DOHH2 (cell line): ENCODE measurements around the gene PRKAB1.

Source experiments
- H3F3A ChIP-seq: fragments of 200-600 bp; sonication (generic), shearing (Covaris generic); 2 replicates; pipeline ENCODE4 v1.6.0; 2016; ENCODE audit warnings: antibody characterized with exemption, mild to moderate bottlenecking; ENCODE audit not compliant: control insufficient read depth, insufficient read depth
- H3K27ac ChIP-seq: fragments of 200-600 bp; sonication (generic); 2 replicates; pipeline ENCODE4 v1.5.1; 2014; ENCODE audit warnings: low read depth, mild to moderate bottlenecking, low read length, moderate library complexity
- H3K27me3 ChIP-seq: fragments of 200-600 bp; sonication (generic); 2 replicates; pipeline ENCODE4 v1.6.1; 2014; ENCODE audit warnings: mild to moderate bottlenecking, low read length, mixed read lengths; ENCODE audit not compliant: control insufficient read depth
- H3K36me3 ChIP-seq: fragments of 200-600 bp; sonication (generic); 2 replicates; pipeline ENCODE4 v1.6.1; 2014; ENCODE audit warnings: mild to moderate bottlenecking, low read length, moderate library complexity, mixed read lengths; ENCODE audit not compliant: control insufficient read depth
- H3K4me1 ChIP-seq: fragments of 200-600 bp; sonication (generic); 2 replicates; pipeline ENCODE4 v1.6.1; 2014; ENCODE audit warnings: mild to moderate bottlenecking, low read length, mixed read lengths; ENCODE audit not compliant: control insufficient read depth
- H3K4me2 ChIP-seq: fragments of 200-600 bp; sonication (generic); 2 replicates; pipeline ENCODE4 v1.6.0; 2014; ENCODE audit warnings: mild to moderate bottlenecking, low read length, moderate library complexity
- H3K4me3 ChIP-seq: fragments of 200-600 bp; sonication (generic); 2 replicates; pipeline ENCODE4 v1.5.1; 2014; ENCODE audit warnings: mild to moderate bottlenecking, low read length, mixed read lengths
- H3K79me2 ChIP-seq: fragments of 200-600 bp; sonication (generic); 2 replicates; pipeline ENCODE4 v1.6.1; 2014; ENCODE audit warnings: mild to moderate bottlenecking, low read length, mixed read lengths; ENCODE audit not compliant: control insufficient read depth
- H3K9me2 ChIP-seq: fragments of 200-600 bp; sonication (generic); replicated peaks from 2 replicates; pipeline ENCODE4 v1.6.1; 2014; ENCODE audit warnings: mild to moderate bottlenecking, low read length, mixed read lengths; ENCODE audit not compliant: control insufficient read depth
- H3K9me3 ChIP-seq: fragments of 200-600 bp; sonication (generic); 2 replicates; pipeline ENCODE4 v1.6.1; 2014; ENCODE audit warnings: antibody characterized with exemption, low read length, mixed read lengths; ENCODE audit not compliant: control insufficient read depth, insufficient read depth
- H4K20me1 ChIP-seq: fragments of 200-600 bp; sonication (generic); 2 replicates; pipeline ENCODE4 v1.6.0; 2014; ENCODE audit warnings: low read depth, mild to moderate bottlenecking, antibody characterized with exemption, low read length, moderate library complexity; ENCODE audit not compliant: control insufficient read depth, insufficient read depth
- EZH2phosphoT487 ChIP-seq: fragments of 200-600 bp; sonication (generic); IDR thresholded peaks from 2 replicates; pipeline ENCODE4 v1.6.1; 2017; ENCODE audit warnings: borderline replicate concordance, mild to moderate bottlenecking, antibody characterized with exemption, low read length, moderate library complexity, mixed read lengths
- TF ChIP-seq, protein P1 (sequence below): fragments of 200-600 bp; sonication (generic); IDR thresholded peaks from one replicate; pipeline ENCODE4 v1.5.1; 2014; ENCODE audit warnings: antibody characterized with exemption, mild to moderate bottlenecking, low read depth, low read length; ENCODE audit not compliant: poor library complexity, severe bottlenecking

The PRKAB1 gene

DNA sequence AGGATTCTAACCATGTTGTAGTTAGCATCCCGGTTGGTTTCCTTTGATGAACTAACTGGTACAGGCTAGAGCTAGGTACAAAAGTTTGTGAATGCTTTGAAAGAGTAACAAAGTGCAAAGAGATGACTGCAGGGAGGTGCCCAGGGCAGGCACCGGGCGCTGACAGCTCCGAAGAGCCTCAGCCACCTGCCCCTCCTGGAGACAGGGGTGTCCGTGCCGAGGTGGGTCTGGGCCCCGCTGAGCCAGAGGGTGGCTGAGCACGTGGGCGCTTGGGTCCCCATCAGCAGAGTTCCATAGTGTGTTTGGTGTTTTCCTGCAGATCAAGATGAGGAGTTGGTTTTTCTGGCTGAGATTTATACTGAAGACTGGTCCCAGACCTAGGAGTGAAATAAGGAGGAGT is 19.9 kb downstream of the PRKAB1 start:
- Histone ChIP-seq H3K9me3 (no peaks in the 10 kb centered on the region), H3K27ac (no peak overlapping the region), H4K20me1 (no peaks in the 10 kb centered on the region), H3K4me1 (peaks cover 6% of the 10 kb centered on the region), H3K36me3 (peaks cover 60% of the 10 kb centered on the region), H3K4me3 (no peak overlapping the region), H3K4me2 (no peak overlapping the region), H3K9me2 (no peaks in the 10 kb centered on the region), H3K79me2 (no peaks in the 10 kb centered on the region), H3F3A (no peaks in the 10 kb centered on the region; the same call in 1 of the 2 replicates), H3K27me3 (no peaks in the 10 kb centered on the region)
- TF ChIP-seq, protein P1, sequence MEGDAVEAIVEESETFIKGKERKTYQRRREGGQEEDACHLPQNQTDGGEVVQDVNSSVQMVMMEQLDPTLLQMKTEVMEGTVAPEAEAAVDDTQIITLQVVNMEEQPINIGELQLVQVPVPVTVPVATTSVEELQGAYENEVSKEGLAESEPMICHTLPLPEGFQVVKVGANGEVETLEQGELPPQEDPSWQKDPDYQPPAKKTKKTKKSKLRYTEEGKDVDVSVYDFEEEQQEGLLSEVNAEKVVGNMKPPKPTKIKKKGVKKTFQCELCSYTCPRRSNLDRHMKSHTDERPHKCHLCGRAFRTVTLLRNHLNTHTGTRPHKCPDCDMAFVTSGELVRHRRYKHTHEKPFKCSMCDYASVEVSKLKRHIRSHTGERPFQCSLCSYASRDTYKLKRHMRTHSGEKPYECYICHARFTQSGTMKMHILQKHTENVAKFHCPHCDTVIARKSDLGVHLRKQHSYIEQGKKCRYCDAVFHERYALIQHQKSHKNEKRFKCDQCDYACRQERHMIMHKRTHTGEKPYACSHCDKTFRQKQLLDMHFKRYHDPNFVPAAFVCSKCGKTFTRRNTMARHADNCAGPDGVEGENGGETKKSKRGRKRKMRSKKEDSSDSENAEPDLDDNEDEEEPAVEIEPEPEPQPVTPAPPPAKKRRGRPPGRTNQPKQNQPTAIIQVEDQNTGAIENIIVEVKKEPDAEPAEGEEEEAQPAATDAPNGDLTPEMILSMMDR: no peak
- no peak for TF ChIP-seq EZH2phosphoT487

DNA sequence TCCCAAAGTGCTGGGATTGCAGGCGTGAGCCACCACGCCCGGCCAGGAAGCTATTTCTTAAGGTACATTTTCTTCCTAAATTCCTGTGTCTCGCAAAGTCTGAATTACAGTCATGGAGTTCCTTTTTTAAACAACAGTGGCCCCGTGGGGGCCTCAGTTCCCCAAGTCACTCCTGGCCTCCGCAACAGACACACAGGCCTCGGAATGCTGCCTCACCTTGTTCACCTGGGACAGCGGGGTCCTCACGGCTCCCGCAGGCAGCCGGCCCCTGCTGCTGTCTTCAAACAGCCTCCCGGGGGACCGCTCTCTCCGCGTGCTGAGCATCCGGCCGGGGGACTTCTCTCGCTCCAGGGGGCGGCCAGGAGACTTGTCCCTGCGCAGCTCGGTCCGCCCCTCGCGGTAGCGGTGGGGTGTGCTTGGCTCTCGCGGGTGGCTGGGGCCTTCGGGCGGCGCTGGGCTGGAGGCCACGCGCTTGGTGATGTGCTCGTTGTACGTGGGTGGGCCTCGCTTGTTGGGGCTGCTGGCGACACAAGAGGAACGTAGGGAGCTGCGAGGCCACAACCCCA is 22.1 kb downstream of the PRKAB1 start:
- Histone ChIP-seq H3K4me1 (no peaks in the 10 kb centered on the region), H3K9me2 (no peaks in the 10 kb centered on the region), H3K4me2 (no peak overlapping the region)

DNA sequence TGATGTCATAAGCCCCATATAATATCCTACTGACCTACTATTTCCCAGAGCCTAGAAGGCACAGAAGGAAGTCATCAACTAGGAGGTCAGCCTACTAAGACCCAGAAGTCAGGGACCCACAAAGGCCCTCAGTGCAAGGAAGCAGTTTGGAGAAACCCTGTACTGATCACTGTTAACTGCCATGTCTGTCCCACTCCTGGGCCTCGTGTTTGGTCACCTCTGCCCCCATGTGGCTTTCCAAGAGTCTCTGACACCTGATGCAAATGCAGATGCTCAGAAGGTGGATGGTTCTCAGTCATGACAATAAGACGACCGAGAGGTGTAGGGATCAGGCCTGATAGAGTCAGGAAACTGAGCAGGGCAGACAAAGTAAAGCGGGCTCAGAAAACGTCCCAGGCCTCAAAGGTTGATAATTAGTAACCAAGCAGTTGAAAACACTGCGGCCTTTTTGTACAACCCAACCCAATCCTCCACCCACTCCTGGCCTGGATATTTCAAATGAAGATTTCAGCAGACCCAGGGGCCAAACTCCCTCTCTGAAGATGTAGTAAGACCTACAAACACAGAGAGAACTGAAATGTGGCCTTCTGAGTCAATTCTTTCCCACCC is 23.4 kb downstream of the PRKAB1 start:
- Histone ChIP-seq H3K9me3 (no peaks in the 10 kb centered on the region), H3K9me2 (no peaks in the 10 kb centered on the region), H3K27me3 (no peaks in the 10 kb centered on the region), H3K27ac (no peak overlapping the region), H4K20me1 (no peaks in the 10 kb centered on the region), H3K79me2 (no peaks in the 10 kb centered on the region), H3K4me3 (no peak overlapping the region), H3K36me3 (peaks cover 69% of the 10 kb centered on the region), H3F3A (no peaks in the 10 kb centered on the region), H3K4me2 (no peak overlapping the region), H3K4me1 (no peaks in the 10 kb centered on the region)
- TF ChIP-seq, protein P1: no peak
- no peak for TF ChIP-seq EZH2phosphoT487

More for the DNA sequence above, 22.1 kb downstream of the PRKAB1 start:
- peaks cover 66% of the 10 kb centered on the region for H3K36me3 ChIP-seq
- H3K9me3 ChIP-seq: no peaks in the 10 kb centered on the region
- H4K20me1 ChIP-seq: no peaks in the 10 kb centered on the region
- H3F3A ChIP-seq: no peaks in the 10 kb centered on the region
- H3K27me3 ChIP-seq: no peaks in the 10 kb centered on the region
- no peaks in the 10 kb centered on the region for H3K79me2 ChIP-seq
- H3K27ac ChIP-seq: no peak overlapping the region
- no peak for TF ChIP-seq EZH2phosphoT487
- TF ChIP-seq, protein P1: no peak
- H3K4me3 ChIP-seq: no peak overlapping the region
